HG03342 (cell line): ENCODE measurements around the gene ZNF22.

Source experiments
- ATAC-seq: cut with Tn5 transposase; IDR thresholded peaks from one replicate; pipeline ENCODE4 v1.9.1; 2021; ENCODE audit warnings: mild to moderate bottlenecking, moderate library complexity; ENCODE audit not compliant: unreplicated experiment

ZNF22 gene

GRCh38 chr10:44989597-44990301, 11.0 kb upstream of the ZNF22 start:
- ATAC-seq = no peak

- ATAC-seq = no peak
Observed at GRCh38 chr10:44990302-44990655, 10.4 kb upstream of the ZNF22 start.

- ATAC-seq = no peak
Observed at GRCh38 chr10:44990965-44991364, 9.8 kb upstream of the ZNF22 start.

GRCh38 chr10:44991571-44991970, 9.2 kb upstream of the ZNF22 start:
- no peak for ATAC-seq

- no peak for ATAC-seq
Observed at GRCh38 chr10:44992070-44992731, 8.5 kb upstream of the ZNF22 start.

- ATAC-seq = no peak
Observed at GRCh38 chr10:44992732-44993225, 7.9 kb upstream of the ZNF22 start.

- no peak for ATAC-seq
Observed at GRCh38 chr10:44993226-44993921, 7.3 kb upstream of the ZNF22 start.

- no peak for ATAC-seq
Observed at GRCh38 chr10:44993922-44994751, 6.6 kb upstream of the ZNF22 start.

GRCh38 chr10:44994752-44995530, 5.8 kb upstream of the ZNF22 start:
- ATAC-seq = no peak

- no peak for ATAC-seq
Observed at GRCh38 chr10:44995581-44995913, 5.2 kb upstream of the ZNF22 start.

- ATAC-seq = no peak
Observed at GRCh38 chr10:44995914-44996669, 4.6 kb upstream of the ZNF22 start.

GRCh38 chr10:44997105-44997748, 3.5 kb upstream of the ZNF22 start:
- ATAC-seq = no peak

- no peak for ATAC-seq
Observed at GRCh38 chr10:44998146-44998631, 2.5 kb upstream of the ZNF22 start.

GRCh38 chr10:45000138-45000751, 478 bp upstream of the ZNF22 start:
- no peak for ATAC-seq

- peak; percentile 82 for ATAC-seq
Observed at GRCh38 chr10:45001381-45002148, 842 bp downstream of the ZNF22 start.

GRCh38 chr10:45003432-45004000, 2.8 kb downstream of the ZNF22 start:
- no peak for ATAC-seq

GRCh38 chr10:45004661-45005060, 3.9 kb downstream of the ZNF22 start:
- no peak for ATAC-seq

GRCh38 chr10:45005284-45005683, 4.6 kb downstream of the ZNF22 start:
- no peak for ATAC-seq
